Activated CD8-positive, alpha-beta T cell treated with anti-CD3 and anti-CD28 coated beads for 36 hours (primary cell): ENCODE results near the gene ARHGAP40. TPM values are rescaled to one million over a fixed set of nuclear protein-coding genes. Genes with fewer than 3 reads are reported as not detected.
"Not testable (repeated sequence)": the region's sequence is repeated elsewhere in the genome, so short reads cannot be mapped to it uniquely, and the experiment has no call there.

Experiments
- ATAC-seq: fragments of 200-7000 bp; cut with Tn5 transposase; one replicate; pipeline ENCODE4 v1.10.0; 2021; ENCODE audit warnings: mild to moderate bottlenecking, moderate library complexity
- CTCF ChIA-PET: fragments of 350-600 bp; sonication (Branson Sonifier 250); formaldehyde crosslinking; loops from one replicate; lab custom pipeline; 2021; ENCODE audit warnings: antibody characterized with exemption; lab: Charles Lee
- POLR2A ChIA-PET: fragments of 350-600 bp; sonication (Branson Sonifier 250); formaldehyde crosslinking; loops from one replicate; lab custom pipeline; 2021; ENCODE audit warnings: antibody characterized with exemption; lab: Charles Lee
- DNase-seq: peaks from one replicate; pipeline ENCODE4 v3.0.0-alpha.2; 2020
- H3K27ac Mint-ChIP-seq: one replicate; pipeline ENCODE4 v1.8.0; 2021; ENCODE audit warnings: mild to moderate bottlenecking, mixed read lengths
- H3K27me3 Mint-ChIP-seq: one replicate; pipeline ENCODE4 v1.8.0; 2021; ENCODE audit warnings: mixed read lengths
- H3K36me3 Mint-ChIP-seq: one replicate; pipeline ENCODE4 v1.8.0; 2021; ENCODE audit warnings: low read depth, mixed read lengths
- H3K4me1 Mint-ChIP-seq: one replicate; pipeline ENCODE4 v1.8.0; 2021; ENCODE audit warnings: low read depth, mixed read lengths
- H3K4me3 Mint-ChIP-seq: one replicate; pipeline ENCODE4 v1.8.0; 2021; ENCODE audit warnings: mild to moderate bottlenecking, moderate library complexity, mixed read lengths
- H3K9me3 Mint-ChIP-seq: one replicate; pipeline ENCODE4 v1.8.0; 2021; ENCODE audit warnings: mixed read lengths
- intact Hi-C: fragments of 100-400 bp; cut with micrococcal nuclease; formaldehyde crosslinking; loops from one replicate; pipeline ENCODE4 v1.10.0; 2022
- total RNA-seq, 2 experiments: library from RNA; stranded (reverse); gene quantifications; one replicate each; pipeline ENCODE4 v1.2.3, GENCODE V29; 2021
- TF ChIP-seq, protein P1 (sequence below): fragments of 200-600 bp; IDR thresholded peaks from one replicate; pipeline ENCODE4 v1.8.0; 2022; ENCODE audit warnings: antibody characterized with exemption, mild to moderate bottlenecking

The ARHGAP40 gene
- total RNA-seq, 2 experiments from 2014 or later, result not detected

DNA sequence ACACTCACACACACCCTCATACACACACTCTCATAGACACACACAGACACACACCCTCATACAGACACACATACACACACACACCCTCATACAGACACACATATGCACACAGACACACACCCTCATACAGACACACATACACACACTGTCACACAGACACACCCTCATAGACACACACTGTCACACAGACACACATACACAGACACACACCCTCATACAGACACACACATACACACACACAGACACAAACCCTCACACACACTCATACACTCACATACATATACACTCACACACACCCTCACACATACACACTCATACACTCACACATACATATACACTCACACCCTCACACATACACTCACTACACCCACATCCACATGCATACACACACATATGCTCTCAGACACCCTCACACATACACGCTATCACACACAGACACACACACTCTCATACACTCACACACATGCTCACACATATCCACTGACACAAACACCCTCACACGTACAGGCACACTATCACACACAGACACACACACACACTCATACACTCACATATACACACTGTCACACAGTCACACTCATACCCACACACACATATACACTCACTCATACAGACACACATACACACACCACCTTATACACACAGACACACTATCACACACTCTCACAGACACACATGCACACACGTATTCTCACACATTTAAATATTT, 11.5 kb upstream of the ARHGAP40 start:
- no peaks in the 10 kb centered on the region for H3K4me1 Mint-ChIP-seq
- H3K36me3 Mint-ChIP-seq, result no peaks in the 10 kb centered on the region
- intact Hi-C loops, result no loop called here
- ChIA-PET POLR2A (interaction anchor here (0.7 kb wide), 1 partner anchor 190 kb away, joined by 3 read pairs; no protein-coding TSS in a partner anchor), CTCF (no interaction called here)
- no peak for DNase-seq
- peaks cover 3% of the 10 kb centered on the region for H3K27me3 Mint-ChIP-seq
- H3K9me3 Mint-ChIP-seq, result no peaks in the 10 kb centered on the region
- TF ChIP-seq, protein P1, sequence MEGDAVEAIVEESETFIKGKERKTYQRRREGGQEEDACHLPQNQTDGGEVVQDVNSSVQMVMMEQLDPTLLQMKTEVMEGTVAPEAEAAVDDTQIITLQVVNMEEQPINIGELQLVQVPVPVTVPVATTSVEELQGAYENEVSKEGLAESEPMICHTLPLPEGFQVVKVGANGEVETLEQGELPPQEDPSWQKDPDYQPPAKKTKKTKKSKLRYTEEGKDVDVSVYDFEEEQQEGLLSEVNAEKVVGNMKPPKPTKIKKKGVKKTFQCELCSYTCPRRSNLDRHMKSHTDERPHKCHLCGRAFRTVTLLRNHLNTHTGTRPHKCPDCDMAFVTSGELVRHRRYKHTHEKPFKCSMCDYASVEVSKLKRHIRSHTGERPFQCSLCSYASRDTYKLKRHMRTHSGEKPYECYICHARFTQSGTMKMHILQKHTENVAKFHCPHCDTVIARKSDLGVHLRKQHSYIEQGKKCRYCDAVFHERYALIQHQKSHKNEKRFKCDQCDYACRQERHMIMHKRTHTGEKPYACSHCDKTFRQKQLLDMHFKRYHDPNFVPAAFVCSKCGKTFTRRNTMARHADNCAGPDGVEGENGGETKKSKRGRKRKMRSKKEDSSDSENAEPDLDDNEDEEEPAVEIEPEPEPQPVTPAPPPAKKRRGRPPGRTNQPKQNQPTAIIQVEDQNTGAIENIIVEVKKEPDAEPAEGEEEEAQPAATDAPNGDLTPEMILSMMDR, result no peak
- H3K4me3 Mint-ChIP-seq, result no peak overlapping the region
- no peak for ATAC-seq
- H3K27ac Mint-ChIP-seq, result no peak overlapping the region

DNA sequence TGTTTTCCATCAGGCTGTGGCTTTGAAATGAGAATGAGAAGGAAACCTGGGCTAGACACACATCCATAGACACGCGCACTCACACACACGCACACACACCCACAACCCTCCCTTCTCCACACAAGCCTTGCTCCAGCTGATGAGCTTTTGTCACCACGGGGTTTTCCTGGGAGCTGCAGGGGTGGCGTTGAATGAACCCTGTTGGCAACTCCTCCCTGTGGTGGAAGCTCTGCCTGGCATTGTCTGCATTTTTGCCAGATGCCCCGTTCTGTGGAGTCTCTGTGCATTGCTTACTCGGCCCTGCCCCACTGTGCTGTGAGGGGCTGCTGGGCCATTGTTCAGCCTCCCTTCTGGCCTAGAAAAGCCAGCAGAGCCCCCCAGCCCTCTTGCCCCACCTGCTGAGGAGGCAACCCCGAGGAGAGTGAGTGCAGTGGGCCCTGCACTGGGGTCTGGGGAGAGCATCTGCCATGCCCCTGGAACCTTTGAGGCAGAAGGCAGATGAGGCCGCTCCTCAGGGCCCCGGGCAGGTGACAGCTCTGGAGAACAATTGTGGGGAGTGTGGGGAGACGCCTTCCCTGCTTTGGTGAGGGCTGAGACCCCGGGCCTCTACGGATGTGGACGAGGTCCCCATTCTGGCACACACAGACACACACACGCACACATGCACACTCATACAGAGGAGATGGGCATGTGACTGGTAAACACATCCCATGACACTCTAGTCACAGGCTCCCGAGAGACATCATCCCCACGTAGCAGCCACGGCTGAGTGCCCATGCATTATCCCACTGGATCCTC, 10.7 kb upstream of the ARHGAP40 start:
- intact Hi-C loops, result no loop called here
- no peak for ATAC-seq
- H3K4me3 Mint-ChIP-seq, result no peak overlapping the region
- H3K9me3 Mint-ChIP-seq, result no peaks in the 10 kb centered on the region
- H3K4me1 Mint-ChIP-seq, result no peaks in the 10 kb centered on the region
- H3K27me3 Mint-ChIP-seq, result peaks cover 3% of the 10 kb centered on the region
- H3K36me3 Mint-ChIP-seq, result no peaks in the 10 kb centered on the region
- no peak overlapping the region for H3K27ac Mint-ChIP-seq
- CTCF ChIA-PET, result no interaction called here
- POLR2A ChIA-PET, result no interaction called here
- no peak for DNase-seq
- TF ChIP-seq, protein P1, result no peak

DNA sequence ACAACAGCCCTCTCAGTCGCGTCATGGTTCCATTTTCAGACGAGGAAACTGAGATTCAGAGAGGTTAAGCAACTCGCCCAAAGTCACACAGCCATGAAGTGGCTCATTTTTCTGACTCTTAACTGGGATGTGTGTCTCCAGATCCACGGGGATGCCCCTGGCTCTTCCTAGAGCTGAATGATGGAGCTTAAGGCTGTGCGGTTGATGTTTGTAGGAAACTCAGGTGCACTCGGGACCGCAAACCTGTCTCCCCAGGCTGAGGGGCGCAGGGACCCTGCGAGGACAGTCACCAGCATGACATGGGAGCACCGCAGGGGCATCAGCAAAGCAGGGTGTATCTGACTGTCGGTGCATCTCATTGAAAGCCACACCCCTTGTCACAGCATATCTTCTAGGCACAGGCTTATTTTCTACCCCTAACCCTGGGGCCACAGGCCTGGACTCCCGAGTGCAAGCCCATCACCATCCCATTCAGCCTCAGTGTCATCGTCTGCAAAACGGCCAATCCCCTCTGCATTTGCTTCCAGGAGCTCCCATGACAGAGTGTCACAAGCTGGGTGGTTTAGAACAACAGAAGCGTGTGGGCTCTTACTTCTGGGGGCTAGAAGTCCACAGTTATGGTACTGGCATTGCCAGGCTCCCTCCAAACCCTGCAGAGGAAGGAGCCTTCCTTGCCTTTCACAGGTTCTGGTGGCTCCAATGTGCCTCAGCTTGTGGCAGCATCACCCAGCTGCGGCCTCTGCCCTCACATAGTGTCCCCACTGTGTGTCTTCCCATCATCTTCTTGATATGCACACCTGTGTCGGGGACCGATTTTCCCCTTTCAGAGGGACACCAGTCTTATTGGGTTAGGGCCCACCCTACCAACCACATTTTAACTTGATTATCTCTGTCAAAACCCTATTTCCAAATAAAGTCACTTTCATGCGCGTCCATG, 9.9 kb upstream of the ARHGAP40 start:
- no peak overlapping the region for H3K27ac Mint-ChIP-seq
- intact Hi-C loops, result no loop called here
- no peak for DNase-seq
- ChIA-PET POLR2A (no interaction called here), CTCF (no interaction called here)
- H3K4me3 Mint-ChIP-seq, result no peak overlapping the region
- TF ChIP-seq, protein P1, result no peak
- no peaks in the 10 kb centered on the region for H3K36me3 Mint-ChIP-seq
- no peak for ATAC-seq
- H3K4me1 Mint-ChIP-seq, result no peaks in the 10 kb centered on the region
- H3K9me3 Mint-ChIP-seq, result no peaks in the 10 kb centered on the region
- peaks cover 3% of the 10 kb centered on the region for H3K27me3 Mint-ChIP-seq

DNA sequence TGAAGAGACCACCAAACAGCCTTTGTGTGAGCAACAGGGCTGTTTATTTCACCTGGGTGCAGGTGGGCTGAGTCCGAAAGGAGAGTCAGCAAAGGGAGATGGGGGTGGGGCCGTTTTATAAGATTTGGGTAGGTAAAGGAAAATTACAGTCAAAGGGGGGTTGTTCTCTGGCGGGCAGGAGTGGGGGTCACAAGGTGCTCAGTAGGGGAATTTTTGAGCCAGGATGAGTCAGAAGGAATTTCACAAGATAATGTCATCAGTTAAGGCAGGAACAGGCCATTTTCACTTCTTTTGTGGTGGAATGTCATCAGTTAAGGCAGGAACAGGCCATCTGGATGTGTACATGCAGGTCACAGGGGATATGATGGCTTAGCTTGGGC, 9.2 kb upstream of the ARHGAP40 start:
- POLR2A ChIA-PET, CTCF ChIA-PET, H3K27me3 Mint-ChIP-seq, H3K27ac Mint-ChIP-seq, DNase-seq, H3K36me3 Mint-ChIP-seq, ATAC-seq, H3K4me3 Mint-ChIP-seq, intact Hi-C loops, H3K4me1 Mint-ChIP-seq, H3K9me3 Mint-ChIP-seq: not testable (repeated sequence)

DNA sequence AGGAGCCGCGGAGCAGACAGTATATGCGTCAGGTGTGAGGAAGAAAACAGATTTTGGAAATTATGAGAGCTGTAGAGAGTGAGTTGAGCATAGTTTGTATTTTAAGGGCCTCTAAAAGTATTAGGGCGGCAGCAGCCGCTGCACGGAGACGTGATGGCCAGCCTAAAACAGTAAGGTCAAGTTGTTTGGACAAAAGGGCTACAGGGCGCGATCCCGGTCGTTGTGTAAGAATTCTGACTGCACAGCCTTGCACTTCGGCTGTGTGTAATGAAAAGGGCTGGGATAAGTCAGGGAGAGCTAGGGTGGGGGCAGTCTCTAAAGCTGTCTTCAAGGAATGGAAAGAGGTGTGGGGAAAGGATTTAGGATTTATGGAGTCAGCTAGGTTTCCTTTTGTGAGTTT, 7.3 kb upstream of the ARHGAP40 start:
- ATAC-seq, CTCF ChIA-PET, DNase-seq, H3K27me3 Mint-ChIP-seq, H3K9me3 Mint-ChIP-seq, intact Hi-C loops, POLR2A ChIA-PET, H3K4me3 Mint-ChIP-seq, H3K4me1 Mint-ChIP-seq, H3K27ac Mint-ChIP-seq, H3K36me3 Mint-ChIP-seq: not testable (repeated sequence)

DNA sequence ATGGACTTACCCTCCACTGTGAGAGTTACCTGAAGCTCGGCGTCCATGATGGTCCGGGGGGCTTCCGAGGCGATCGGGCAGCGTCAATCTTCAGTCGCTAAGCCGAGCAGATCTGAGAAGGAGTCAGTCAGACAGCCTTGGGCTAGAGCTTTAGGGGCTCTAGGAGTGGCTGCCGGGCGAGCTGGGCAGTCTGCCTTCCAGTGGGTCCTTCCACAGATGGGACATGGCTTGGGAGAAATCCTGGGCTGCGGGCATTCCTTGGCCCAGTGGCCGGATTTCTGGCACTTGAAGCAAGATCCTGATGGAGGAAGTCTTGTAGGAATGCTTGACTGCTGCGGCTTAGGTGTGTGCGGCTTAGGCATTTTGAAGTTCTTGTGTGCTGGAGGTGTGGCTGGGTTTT, 5.7 kb upstream of the ARHGAP40 start:
- DNase-seq, ATAC-seq, POLR2A ChIA-PET, H3K27ac Mint-ChIP-seq, intact Hi-C loops, H3K9me3 Mint-ChIP-seq, H3K36me3 Mint-ChIP-seq, CTCF ChIA-PET, H3K4me1 Mint-ChIP-seq, H3K4me3 Mint-ChIP-seq: not testable (repeated sequence)
- peaks cover 11% of the 10 kb centered on the region for H3K27me3 Mint-ChIP-seq
